HG02642 (cell line): ENCODE results near the gene RNF115.
"Not testable (repeated sequence)": the region's sequence is repeated elsewhere in the genome, so short reads cannot be mapped to it uniquely, and the experiment has no call there.

Source experiments
- ATAC-seq: cut with Tn5 transposase; IDR thresholded peaks from one replicate; pipeline ENCODE4 v1.9.1; 2021; ENCODE audit warnings: mild to moderate bottlenecking; ENCODE audit not compliant: unreplicated experiment, poor library complexity

The RNF115 gene

GRCh38 chr1:145828367-145829026, 4.6 kb upstream of the RNF115 start:
- no peak for ATAC-seq

- no peak for ATAC-seq
These were observed 4.1 kb upstream of the RNF115 start for GRCh38 chr1:145827966-145828365.

- no peak for ATAC-seq
These were observed 2.1 kb upstream of the RNF115 start for GRCh38 chr1:145826030-145826429.

DNA sequence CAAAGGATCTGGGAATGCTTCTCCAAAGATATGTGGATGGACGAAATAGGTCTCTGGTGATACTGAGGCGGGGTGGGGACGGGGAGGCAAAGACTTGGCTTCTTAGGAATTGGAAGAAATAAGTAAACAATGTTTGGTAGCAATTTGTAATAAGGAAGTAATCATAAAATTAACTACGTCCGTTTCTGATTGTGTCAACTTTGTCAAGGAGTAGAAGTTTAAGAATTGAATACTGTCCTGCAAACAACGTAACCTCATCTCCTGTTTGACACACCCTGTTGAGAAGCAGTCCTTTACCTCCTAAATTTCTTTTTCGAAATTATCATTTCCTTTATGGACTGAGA, 576 bp upstream of the RNF115 start:
- no peak for ATAC-seq

DNA sequence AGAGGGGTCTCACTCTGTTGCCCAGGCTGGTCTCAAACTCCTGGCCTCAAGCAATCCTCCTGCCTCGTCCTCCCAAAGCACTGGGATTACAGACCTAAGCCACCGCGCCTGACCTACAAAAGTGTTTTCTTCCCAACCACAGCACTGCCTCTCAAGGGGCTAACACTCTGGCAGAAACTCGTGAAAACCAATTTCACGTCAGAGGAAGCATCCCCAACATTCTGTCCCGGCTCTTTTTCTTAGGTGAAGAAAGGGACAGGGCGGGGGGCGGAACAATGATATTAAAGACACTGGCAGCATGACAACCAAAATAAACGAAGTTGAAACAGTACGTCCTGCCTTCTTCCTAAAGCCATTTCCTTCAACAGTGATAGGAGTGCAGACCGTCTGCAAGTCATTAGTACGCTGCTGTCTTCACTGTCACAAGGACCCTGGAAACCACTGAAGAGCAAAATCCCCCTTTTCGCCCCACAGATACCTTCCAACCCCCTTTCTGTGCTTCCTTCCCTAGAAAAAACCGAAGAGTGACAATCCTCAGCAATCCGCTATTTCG, 1.0 kb downstream of the RNF115 start:
- not testable (repeated sequence) for ATAC-seq

- ATAC-seq = not testable (repeated sequence)
These were observed 5.8 kb downstream of the RNF115 start for GRCh38 chr1:145818095-145818494.

- not testable (repeated sequence) for ATAC-seq
These were observed 10.7 kb downstream of the RNF115 start for GRCh38 chr1:145812977-145813810.

DNA sequence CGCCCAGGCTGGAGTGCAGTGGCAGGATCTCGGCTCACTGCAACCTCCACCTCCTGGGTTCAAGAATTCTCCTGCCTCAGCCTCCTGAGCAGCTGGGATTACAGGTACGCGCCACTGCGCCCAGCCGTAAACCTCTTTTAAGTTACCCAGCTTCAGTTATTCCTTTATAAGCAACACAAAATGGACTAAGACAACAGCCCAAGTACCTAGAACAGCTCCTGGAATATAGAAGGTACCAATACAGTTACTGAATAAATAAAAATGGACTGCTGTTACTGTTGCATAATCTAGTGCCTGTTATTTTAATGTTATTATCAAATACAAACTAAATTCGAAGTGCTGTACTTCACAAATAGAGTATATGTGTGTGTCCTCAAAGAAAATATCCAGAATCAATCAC, 17.1 kb downstream of the RNF115 start:
- no peak for ATAC-seq

- no peak for ATAC-seq
These were observed 17.5 kb downstream of the RNF115 start for GRCh38 chr1:145806408-145806807.

GRCh38 chr1:145805057-145805456, 18.8 kb downstream of the RNF115 start:
- ATAC-seq = no peak

DNA sequence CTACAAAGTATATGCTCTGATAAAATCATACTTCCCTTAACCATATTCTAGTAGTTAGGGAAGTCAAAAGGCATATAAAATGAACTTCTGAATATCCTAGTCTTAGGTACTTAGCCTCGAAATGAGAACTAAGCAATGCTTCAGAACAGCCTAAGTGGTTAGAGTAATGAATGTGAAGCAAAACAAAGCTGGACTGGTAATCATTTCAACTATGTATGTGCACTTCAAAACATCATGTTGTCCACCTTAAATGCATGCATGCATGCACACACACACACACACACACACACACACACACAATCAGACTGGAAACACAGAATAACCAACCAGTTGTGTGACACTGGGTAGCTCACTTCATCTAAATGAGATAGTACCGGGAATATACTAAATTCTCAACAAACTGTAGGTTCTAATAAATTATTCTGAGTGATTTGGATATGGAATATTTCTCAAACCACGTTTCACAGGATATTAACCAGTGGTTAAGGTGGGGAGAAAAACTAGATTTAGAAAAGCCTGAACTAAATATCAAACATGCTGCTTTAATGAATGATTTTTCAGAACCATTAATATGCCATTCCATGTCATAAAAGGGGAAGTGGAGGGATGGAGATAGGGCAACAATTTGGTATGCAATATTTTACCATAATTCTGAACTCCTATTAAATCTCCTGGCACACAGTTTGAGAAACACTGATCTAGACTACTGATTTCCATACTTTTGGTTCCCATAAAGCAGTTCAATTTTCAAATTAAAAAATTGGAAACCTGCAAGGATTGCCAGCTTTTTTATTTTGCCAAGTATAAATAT, 19.5 kb downstream of the RNF115 start:
- ATAC-seq = no peak

DNA sequence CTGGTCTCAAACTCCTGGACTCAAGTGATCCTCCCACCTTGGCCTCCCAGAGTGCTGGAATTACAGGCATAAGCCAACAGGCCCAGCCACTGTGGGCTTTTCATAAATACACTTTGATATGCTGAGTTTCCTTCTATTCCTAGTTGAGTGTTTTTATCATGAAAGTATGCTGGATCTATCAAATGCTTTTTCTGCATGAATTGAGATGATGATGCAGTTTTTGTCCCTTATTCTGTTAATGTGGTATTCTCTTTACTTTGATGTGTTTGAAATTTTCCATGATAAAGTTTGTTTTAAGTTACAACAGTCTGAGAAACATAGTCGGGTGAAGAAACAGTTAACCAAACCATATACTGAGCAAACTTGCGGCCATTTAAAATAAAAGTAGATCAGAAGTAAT, 24.1 kb downstream of the RNF115 start:
- no peak for ATAC-seq

- ATAC-seq = no peak
These were observed 27.1 kb downstream of the RNF115 start for GRCh38 chr1:145796753-145797152.

DNA sequence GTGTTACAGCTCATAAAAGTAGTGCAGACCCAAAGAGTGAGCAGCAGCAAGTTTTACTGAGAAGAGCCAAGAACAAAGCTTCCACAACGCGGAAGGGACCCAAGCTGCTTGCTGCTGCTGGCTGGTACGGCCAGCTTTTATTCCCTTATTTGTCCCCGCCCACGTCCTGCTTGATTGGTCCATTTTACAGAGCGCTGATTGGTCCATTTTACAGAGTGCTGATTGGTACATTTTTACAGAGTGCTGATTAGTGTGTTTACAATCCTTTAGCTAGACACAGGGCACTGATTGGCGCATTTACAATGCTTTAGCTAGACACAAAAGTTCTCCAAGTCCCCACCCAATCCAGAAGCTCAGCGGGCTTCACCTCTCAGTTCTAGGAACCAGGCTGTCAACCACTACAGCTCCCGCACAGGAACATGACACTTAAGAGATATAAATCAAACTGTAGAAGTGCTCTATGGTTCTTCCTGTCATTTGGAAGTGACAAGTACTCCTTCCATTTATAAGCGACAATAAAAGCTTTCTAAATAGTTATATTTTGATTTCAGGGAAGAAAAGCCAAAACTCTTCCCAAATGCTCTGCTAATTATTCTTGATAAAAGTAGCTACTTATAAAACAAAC, 28.5 kb downstream of the RNF115 start:
- no peak for ATAC-seq

DNA sequence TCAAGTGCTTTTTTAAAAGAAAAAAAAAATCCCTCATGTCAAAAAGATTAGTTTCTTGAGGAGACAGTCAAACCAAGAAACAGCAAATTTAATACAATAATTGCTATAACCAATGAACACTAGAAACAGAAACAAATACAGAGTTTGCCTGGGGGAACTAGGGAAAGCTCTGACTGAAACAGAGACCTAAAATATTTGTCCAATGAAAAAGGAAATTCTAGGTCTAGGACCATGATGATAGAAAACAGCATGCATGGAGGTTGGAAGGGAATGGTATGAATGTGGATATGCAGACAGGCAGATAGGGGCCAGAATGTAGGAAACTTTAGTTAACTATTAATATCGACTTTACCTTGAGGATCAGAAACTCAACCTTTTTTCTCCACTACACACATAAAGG, 31.4 kb downstream of the RNF115 start:
- ATAC-seq = no peak

DNA sequence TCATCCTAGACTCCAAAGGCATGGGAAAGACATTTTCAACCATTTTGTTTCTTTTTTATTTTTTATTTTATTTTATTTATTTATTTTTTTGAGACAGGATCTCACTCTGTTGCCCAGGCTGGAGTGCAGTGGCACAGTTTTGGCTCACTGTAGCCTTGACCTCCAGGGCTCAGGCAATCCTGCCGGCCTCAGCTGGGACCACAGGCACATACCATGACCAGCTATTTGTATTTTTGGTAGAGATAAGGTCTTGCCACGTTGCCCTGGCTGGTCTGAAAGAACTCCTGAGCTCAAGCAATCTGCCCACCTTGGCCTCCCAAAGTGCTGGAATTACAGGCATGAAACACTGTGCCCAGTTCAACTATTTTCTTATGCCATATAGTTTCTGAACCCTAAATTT, 32.0 kb downstream of the RNF115 start:
- ATAC-seq = not testable (repeated sequence)

DNA sequence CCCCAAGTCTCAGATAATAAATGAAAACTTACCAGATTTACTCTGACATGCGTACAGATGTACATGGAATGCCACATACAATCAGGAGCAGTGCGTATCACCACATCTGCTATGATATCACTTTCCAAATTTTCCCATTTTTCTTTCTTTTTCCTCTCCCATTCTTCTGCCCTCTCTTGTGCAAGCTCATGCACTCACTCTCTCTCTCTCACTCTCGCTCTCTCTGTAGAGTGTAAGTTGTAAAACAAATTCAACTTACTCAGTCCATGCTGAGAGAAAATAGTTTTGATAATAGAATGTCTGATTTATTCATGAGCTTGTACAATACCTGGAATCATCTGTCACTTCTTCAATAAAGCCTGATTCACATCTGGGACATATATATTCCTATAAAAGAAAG, 35.3 kb downstream of the RNF115 start:
- ATAC-seq = no peak

DNA sequence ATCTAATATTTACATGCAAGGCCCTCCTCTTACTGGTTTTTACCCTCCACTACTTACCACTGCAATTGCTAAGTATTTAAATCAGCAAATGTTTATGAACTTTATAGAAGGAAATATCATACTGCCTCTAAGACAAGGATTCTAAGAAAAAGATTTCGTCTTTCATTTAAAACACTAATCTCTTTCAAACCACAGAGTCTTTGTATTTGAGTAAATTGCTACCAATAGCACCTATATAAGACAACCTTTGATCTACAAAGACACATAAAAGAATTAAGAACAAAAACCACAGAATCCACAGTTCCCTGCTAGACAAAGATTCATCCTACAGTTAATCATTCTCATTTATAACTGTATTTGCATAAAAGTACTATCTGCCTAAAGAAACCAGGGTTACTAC, 37.6 kb downstream of the RNF115 start:
- ATAC-seq = no peak

- ATAC-seq = no peak
These were observed 38.3 kb downstream of the RNF115 start for GRCh38 chr1:145785547-145785946.

DNA sequence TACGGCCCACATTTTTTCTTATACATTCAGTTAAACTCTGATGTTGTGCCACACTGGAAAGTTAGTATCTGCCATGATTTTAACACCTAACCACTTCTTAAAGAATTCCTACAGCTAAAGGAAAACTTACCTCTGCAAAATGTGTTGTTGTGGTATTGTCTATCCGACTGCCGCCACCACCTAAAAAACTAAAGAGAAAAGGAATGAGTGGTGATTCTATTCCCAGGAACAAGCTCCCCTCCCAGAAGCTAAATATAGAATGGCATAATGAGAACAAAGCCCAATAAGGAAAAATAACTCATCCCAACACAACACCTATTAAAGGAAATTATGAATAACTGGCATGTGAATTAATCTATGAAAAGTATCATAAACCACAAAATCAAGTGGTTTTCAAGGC, 39.5 kb downstream of the RNF115 start:
- no peak for ATAC-seq
